Measurements from ENCODE around the gene RRAGA.
"Not testable (repeated sequence)": the region's sequence is repeated elsewhere in the genome, so short reads cannot be mapped to it uniquely, and the experiment has no call there.

The RRAGA gene, protein sequence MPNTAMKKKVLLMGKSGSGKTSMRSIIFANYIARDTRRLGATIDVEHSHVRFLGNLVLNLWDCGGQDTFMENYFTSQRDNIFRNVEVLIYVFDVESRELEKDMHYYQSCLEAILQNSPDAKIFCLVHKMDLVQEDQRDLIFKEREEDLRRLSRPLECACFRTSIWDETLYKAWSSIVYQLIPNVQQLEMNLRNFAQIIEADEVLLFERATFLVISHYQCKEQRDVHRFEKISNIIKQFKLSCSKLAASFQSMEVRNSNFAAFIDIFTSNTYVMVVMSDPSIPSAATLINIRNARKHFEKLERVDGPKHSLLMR

DNA sequence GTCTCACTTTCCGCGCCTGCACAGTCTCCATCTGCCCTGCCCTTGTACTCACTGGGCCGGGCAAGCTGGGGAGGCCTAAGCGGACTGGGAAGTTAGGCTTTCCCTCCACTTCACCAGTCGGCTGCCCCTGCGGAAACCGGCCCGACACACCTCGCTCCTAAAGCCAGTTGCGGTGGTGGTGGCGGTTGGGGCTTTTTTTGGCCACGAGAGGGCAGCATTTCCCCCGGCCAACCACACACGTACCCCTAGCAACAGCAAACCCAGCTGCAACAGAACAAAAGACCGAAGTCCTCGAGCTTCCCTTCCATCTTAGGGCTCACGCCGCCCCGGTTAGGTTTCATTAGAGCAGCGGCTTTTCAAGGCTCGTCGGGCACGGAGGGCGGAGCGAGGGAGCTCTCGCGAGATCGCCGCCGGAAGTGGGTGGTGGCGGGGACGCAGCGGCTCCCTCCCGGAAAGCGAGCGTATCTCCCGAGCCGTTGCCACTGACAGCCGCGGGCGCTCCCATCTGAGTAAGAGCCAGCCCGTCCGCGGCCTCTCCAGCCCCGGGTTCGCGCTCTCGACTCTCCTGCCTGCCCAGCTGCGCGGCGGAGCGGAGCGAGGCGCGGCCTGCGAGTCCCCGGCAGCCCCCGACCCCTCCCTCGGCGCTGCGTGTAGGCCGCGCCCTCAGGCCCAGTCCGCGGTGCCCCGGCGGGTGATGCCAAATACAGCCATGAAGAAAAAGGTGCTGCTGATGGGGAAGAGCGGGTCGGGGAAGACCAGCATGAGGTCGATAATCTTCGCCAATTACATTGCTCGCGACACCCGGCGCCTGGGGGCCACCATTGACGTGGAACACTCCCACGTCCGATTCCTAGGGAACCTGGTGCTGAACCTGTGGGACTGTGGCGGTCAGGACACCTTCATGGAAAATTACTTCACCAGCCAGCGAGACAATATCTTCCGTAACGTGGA is at the start of gene RRAGA:
TSS of gene RRAGA (plus strand) at position 462 of the 951 bp plus-strand sequence. CDS start at position 695, 233 bp downstream.
- 0 out of 2 replicates have a peak, but pooled peaks have one; percentile 55 for TF ChIP-seq ZFX (IDR thresholded peaks at IDR 0.05; ENCODE audit: borderline replicate concordance)
- TF ChIP-seq, protein P1, sequence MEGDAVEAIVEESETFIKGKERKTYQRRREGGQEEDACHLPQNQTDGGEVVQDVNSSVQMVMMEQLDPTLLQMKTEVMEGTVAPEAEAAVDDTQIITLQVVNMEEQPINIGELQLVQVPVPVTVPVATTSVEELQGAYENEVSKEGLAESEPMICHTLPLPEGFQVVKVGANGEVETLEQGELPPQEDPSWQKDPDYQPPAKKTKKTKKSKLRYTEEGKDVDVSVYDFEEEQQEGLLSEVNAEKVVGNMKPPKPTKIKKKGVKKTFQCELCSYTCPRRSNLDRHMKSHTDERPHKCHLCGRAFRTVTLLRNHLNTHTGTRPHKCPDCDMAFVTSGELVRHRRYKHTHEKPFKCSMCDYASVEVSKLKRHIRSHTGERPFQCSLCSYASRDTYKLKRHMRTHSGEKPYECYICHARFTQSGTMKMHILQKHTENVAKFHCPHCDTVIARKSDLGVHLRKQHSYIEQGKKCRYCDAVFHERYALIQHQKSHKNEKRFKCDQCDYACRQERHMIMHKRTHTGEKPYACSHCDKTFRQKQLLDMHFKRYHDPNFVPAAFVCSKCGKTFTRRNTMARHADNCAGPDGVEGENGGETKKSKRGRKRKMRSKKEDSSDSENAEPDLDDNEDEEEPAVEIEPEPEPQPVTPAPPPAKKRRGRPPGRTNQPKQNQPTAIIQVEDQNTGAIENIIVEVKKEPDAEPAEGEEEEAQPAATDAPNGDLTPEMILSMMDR (IDR thresholded peaks at IDR 0.05): peak; percentile 90
- H3K27ac ChIP-seq: peak within 1 kb of the TSS; percentile 97

DNA sequence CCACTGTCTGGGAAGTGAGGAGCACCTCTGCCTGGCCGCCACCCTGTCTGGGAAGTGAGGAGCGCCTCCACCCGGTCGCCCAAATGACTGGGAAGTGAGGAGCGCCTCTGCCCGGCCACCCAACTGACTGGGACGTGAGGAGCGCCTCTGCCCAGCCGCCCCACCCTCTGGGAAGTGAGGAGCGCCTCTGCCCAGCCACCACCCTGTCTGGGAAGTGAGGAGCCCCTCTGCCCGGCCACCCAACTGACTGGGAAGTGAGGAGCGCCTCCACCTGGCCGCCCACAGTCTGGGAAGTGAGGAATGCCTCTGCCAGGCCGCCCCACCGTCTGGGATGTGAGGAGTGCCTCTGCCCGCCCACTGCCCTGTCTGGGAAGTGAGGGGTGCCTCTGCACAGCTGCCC is 49.1 kb upstream of the RRAGA start:
- no peak overlapping the region for H3K27ac ChIP-seq
- TF ChIP-seq, protein P1 (IDR thresholded peaks at IDR 0.05): no peak
- no peak for TF ChIP-seq ZFX (IDR thresholded peaks at IDR 0.05; ENCODE audit: borderline replicate concordance)

DNA sequence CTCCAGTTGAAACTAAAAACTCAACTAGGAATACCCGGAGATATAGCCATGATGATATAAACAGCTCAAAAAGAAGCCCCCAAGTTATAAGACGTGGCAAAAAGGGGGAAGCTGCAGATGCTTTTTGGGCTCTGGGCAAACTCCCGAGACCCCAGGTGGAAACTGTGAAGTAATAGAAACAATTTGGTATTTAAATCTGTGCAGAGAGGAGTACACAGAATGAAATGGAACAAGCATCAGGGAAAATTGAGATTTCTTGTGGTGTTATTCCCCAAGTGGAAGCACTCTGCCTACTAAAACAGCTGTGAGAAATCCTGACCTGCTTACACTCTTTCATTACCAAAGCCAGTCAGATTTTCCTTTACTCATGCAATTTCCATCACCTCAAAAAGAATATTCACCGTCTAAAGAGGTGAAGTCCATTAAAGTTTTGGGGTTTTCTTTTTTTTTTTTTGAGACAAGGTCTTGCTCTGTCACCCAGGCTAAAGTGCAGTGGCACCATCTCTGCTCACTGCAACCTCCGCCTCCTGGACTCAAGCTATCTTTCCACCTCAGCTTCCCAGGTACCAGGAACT is 39.7 kb upstream of the RRAGA start:
- no peak for TF ChIP-seq ZFX (IDR thresholded peaks at IDR 0.05; ENCODE audit: borderline replicate concordance)
- TF ChIP-seq, protein P1 (IDR thresholded peaks at IDR 0.05): no peak
- no peak overlapping the region for H3K27ac ChIP-seq

DNA sequence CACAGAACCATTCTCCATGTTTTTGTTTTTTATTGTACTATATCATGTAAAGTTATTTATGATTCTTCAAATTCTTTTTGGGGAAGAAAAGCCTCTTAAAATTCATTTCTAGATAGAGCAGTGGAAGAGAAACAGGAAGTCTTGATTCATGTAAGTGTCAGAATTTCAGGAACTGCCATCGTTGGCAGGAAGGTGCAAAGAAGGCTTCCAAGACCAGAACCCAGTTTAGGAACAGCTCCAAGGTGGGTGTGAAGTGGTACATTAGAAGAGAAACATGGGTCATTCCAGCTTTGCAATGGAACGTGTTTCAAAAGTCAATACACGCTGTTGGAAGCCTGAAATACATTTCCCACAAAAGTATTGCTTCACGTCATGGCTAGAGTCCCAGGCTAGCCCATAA is 31.0 kb upstream of the RRAGA start:
- no peak overlapping the region for H3K27ac ChIP-seq
- TF ChIP-seq ZFX (IDR thresholded peaks at IDR 0.05; ENCODE audit: borderline replicate concordance): no peak
- TF ChIP-seq, protein P1 (IDR thresholded peaks at IDR 0.05): no peak

DNA sequence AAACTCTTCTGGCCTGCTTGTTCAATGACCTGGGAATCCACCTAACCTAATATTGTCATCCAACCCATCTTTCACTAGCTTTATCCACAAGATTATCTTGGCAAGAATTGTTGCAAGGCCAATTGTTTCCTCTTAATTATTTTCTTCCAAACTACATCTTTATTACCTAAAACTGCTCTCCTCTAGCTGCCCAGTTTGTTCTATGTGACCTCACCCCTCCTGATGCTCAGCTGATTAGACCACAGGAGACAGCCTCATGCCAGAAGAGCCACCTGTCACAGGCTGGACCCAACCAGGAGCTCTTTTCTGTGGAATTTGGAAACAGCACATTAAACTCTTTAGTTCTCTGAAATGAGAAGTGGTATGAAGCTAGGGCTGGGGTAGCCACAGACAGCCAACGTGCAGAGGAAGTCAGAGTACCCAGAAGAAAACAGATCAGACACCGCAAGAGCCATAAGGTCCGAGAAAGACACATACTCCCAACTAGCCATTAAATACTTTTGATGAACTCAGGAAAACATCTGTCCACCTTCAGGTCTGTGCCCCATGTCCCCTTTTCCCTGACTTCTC is 28.3 kb upstream of the RRAGA start:
- no peak overlapping the region for H3K27ac ChIP-seq
- TF ChIP-seq, protein P1 (IDR thresholded peaks at IDR 0.05): no peak
- TF ChIP-seq ZFX (IDR thresholded peaks at IDR 0.05; ENCODE audit: borderline replicate concordance): no peak

DNA sequence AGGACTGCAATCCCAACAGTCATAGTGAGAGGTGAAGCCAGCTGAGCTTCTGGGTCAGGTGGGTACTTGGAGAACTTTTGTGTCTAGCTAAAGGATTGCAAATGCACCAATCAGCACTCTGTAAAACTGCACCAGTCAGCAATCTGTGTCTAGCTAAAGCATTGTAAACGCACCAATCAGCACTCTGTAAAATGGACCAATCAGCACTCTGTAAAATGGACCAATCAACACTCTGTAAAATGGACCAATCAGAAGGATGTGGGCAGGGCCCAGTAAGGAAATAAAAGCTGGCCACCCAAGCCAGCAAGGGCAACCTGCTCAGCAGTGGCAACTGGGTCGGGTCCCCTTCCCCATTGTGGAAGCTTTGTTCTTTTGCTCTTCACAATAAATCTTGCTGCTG is 27.6 kb upstream of the RRAGA start:
- not testable (repeated sequence) for H3K27ac ChIP-seq

DNA sequence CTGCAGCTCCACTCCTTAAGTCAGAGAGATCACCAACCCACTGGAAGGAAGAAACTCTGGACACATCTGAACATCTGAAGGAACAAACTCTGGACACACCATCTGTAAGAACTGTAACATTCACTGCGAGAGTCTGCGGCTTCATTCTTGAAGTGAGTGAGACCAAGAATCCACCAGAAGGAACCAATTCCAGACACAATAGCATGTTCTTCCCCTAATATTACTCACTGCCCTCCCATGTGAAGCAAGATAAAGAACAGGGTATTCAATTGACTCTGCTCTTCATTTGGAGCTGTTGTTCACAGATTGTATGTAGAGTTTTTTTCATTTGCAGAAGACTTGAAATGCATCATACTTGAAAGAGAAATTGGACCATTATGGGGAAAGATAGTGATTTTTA is 27.0 kb upstream of the RRAGA start:
- no peak overlapping the region for H3K27ac ChIP-seq
- TF ChIP-seq, protein P1 (IDR thresholded peaks at IDR 0.05): no peak
- TF ChIP-seq ZFX (IDR thresholded peaks at IDR 0.05; ENCODE audit: borderline replicate concordance): no peak
